GM20431 (cell line): ENCODE measurements around the gene TMEM43.

Source experiments
- in situ Hi-C: fragments of 300-500 bp; cut with MseI, MboI; formaldehyde crosslinking; loops from one replicate; pipeline ENCODE4 v1.15.0; 2020; ENCODE audit warnings: low sequenced_read_pairs; ENCODE audit not compliant: unreplicated experiment

TMEM43 gene

DNA sequence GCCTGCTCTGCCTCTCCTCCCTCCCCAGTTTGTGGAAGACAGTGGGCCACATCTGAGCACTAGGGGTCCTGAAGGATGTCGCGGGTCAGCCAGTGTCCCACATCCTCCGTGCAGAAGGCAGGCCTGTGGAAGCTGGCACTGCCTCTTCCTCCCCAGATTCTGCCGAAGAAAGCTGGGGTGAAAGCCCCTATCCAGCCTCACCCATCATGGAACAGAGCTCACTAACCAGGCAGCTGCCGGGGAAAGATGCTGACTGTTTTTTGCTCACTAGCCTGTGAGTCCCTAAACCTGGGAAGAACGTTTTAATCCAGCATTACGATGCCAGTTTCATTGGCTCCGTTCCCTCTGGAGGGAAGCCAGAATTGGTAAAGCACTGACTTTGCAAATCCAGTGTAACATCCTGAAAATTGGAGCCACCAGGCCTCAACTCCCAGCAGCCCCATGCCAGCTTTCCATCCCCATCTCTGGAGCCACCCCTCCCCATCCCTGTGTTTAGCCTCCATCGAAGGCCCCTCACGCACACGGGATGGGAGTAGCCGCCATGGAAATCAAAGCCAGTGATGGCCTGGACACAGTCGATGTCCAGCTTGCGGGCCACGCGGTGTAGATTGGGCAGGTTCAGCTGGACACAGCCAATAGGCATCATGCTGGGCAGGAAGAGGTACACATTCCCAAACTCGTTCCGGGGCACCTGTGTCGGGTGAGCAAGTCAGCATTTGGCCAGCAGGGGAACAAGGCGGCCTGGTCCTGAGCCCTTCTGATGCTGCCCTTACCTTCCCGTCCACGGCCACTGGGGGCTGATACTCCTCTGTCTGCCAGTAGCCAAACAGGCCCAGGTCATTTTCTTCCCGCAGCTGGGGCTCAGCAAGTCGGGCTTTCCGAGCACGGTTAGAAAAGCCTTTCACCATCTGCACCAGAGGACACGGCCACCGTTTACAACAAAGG, 23.5 kb downstream of the TMEM43 start:
- in situ Hi-C loops: no loop called here

DNA sequence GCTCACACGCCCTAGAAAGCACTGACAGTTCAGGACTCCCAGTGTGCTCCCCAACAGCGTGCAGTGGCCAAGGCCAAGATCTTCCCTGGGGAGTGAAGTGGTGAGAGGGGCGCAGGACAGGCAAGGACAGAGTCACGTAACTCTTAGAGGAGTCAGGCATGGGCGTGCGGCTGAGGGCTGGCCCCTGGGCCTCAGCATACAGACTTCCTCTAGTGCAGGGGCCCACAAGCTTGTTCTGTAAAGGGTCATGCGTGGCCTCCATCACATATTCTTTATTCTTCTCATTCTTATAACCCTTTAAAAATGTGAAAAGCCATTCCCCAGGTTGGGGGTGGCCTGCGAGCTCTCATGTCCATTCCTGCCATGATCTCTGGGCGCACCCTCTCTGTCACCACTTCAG, 25.2 kb downstream of the TMEM43 start:
- in situ Hi-C loops: no loop called here

DNA sequence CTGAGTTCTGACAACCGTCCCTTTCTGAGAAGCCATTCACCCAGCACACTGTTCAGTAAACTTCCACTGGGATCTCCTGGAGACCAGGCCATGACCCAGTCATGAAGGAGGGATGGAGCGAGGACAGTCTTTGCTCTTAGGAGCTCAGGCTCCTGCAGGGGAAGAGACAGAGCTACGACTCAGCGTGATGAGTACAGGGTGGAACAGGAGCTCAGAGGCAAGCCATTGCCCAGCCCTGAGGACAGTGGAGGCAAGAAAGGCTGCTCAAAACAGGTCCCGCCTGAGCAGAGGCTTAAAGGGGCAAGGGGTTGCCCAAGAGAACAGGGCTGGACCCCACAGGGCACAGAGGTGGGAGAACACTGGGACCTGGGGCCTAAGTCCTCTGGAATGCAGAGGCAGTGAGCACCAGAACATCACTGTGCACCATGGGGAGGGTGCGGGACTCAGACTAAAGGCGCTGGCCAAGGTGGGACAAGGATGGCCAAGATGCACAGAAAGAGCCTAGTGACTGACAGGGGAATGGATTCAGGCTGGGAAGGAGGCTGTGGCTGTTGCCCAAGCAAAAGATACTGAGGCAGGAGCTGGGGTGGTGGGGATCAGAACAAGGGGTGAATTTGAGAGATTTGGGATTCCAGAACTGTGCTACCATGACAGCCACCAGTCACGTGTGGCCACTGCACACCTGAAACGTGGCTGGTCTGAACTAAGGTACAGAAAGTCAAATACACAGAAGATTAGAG, 25.8 kb downstream of the TMEM43 start:
- in situ Hi-C loops: no loop called here

DNA sequence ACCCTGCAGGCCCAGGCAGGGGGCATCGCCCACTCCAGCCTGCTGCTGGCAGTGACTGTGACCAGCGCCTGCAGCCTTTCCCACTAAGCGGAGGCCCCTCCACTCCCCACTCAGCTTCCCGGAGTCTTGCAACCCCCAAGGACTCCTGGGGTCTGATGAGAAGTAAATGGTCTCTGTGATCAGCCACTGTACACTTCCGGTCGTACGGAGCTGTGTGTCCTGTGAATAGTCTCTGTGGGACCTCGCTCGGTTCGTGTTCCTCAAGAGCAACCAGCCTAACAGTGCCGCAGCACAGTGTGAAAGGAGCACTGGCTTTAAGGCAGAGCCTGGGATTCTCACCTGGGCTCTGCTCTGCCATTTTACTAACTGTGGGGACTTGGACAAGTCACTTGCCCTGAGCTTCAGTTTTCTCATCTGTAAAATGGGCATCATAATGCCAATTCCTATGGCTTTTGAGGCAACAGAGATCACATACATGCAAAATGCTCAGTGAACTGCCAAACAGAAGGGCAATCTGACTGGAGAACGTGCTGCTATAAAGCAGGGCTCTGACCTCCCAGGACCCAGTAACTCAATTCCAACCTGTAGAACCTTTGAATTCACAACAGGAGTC, 26.7 kb downstream of the TMEM43 start:
- in situ Hi-C loops: no loop called here

DNA sequence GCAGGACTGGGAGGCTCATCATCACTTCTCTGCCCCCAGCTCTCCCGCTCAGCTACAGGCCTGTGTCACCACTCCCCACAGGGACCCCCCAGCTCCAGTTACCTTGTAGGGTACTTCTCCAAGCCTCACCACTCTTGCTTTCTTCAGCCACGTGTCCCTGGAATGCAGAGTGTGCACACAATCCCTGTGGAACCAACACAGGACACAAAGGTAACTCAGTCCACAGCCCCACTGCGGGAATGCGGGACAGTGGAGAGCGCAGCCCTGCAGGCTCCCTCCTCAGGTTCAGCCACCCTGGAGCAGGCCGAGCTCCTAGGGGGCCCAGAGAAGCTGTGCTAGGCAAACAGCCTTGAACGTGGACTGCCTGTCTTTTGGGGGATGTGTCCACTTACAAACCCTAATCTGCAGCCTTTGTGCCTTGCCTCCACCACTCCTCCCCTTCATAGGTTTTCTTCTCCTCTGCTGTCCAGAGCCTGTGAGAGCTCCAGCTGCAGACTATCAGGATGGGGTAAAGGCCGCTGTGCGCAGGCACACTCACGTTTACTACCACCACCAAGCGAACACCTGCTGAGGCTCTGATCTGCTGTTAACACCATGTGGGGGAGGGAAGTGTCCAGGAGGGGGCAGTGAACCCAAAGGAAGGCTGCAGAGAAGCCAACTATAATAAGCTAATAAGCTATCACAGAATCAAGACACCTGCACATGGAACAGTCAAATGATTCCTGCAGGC, 27.5 kb downstream of the TMEM43 start:
- in situ Hi-C loops: no loop called here

DNA sequence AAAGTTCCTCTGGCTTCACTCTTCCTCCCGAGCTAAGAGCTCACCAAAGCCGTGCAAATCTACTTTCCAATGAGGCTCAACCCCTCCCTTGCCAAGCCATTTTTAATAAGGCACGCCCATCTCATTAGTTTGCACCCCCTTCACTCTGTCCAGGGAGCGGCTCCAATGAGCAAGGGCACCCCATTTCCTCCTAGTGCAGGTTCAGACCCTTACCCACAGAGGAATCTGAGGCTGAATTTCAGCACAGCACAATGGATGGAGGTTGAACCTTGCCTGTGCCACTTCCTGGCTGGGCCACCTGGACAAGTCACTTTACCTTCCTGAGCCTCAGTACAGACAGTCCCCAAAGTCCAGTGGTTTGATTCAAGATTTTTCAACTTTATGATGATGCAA, 28.1 kb downstream of the TMEM43 start:
- in situ Hi-C loops: no loop called here

DNA sequence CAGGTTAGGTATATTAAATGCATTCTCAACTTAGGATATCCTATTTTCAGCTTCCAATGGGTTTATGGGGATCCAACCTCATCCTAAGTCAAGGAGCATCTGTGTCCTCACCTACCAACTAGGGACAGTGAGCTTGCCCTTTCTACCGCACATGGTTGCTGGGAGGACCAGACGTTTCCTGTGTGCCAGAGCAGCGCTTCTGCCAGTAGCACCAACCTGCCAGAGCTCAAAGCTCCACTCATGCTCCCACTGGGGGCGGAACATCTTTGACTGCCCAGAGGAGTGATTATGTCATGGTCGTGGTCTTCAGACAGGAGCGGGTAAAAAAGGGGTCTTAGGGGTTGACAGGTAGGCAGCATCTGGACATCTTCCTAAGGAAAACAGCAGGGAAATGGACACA, 28.8 kb downstream of the TMEM43 start:
- in situ Hi-C loops: no loop called here

DNA sequence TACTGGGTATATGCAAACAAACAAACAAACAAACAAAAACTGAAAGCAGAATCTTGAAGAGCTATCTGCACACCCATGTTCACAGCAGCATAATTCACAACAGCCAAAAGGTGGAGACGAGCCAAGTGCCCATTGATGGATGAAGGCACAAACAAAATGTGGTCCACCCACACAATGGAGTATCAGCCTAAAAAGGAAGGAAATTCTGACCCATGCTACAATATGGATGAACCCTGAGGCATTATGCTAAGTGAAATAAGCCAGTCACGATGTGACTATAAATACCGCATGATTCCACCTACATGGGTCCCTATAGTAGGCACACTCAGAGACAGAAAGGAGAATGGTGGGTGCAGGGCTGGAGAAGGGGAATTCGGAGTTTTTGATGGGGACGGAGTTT, 29.4 kb downstream of the TMEM43 start:
- in situ Hi-C loops: no loop called here

DNA sequence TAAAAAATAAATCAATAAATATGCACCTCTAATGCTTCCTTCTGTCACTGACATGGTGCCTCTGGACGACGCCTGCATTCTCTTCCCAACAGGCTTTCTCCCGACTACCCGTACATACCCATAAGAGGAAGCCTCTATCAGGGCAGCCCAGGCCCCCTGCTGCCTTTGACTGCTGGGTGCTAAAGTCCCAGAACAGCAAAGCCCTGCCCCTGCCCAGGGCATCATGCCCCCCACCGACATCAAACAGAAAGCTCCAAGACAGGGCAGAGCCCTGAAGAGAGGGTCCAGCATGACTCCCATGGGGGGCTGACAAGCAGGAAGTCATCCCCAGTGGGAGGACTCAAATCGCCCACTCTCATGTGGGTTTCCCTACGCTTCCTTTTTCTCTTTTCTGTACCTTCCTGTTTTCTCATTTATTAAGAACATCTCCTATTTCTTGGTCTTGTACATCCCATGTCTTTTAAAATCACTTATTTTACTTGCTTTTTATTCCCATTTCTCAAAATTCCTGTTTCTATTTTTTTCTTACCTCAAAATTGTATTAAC, 30.1 kb downstream of the TMEM43 start:
- in situ Hi-C loops: no loop called here

DNA sequence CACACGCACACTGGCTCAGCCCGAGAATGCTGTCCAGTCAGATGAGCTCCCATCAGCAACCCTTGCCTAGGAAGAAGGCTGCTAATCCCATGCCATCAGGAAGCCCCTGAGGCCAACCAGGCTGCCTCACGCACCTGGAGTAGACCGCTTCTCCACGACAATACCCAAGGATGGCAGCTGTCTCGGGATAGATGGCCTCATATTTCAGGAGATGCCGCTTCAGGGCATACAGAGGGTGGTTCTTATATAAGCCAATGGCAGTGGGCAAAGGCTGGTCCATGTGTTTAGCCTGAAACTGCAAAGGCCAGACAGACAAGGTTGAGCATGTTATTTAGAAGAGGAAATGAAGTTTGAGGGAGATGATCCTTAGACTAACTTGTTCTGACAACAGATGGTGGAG, 31.3 kb downstream of the TMEM43 start:
- in situ Hi-C loops: no loop called here

DNA sequence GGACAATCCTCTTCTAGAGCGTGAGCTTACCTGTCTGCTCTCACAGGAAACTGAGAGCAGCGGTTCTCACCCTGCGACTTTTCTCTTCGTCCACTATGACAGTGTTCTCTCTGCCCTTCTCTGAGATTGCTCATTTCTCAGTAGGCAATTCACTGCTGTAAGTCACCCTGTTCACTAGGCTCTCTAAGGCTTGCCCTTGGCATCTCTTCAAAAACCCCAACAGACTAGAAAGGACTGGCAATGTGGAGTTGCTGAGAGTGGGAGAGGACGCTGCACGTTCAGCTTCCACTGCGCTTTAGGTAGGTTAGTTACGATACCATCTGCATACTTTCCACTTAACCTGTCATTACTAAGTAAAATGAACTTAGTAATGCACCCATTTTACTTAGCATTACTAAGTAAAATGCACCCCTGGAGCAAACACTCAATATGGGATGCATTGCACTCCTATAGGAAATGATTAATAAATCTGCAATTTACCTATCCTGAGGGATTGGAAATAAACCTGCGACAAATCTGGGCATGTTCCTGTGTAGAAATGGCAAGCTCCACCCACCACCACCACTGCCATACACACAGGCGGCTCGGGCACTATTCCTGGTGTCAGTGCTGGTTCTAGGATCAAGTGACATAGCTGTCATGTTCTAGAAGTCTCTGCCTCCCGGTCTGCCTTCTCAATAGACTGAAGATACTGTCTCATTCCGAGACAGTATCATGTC, 32.1 kb downstream of the TMEM43 start:
- in situ Hi-C loops: no loop called here

DNA sequence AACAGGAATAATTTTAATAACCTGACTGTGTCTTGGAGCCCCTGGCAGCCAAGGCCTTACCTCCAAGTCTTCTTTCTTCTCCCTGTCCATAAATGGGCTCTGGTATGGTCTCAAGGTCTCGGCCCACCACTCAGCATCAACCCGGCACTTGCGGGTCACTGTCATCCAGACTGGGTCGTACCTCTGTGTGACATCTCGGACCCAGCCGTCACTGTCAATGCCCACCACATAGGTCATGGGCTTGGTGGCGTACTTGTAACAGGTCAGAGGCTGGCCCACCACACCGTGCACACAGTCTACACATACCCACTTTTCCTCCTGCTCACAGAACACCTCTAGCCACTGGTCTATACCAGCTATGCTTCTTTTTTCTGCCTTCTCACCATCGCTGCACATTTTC, 33.1 kb downstream of the TMEM43 start:
- in situ Hi-C loops: no loop called here

DNA sequence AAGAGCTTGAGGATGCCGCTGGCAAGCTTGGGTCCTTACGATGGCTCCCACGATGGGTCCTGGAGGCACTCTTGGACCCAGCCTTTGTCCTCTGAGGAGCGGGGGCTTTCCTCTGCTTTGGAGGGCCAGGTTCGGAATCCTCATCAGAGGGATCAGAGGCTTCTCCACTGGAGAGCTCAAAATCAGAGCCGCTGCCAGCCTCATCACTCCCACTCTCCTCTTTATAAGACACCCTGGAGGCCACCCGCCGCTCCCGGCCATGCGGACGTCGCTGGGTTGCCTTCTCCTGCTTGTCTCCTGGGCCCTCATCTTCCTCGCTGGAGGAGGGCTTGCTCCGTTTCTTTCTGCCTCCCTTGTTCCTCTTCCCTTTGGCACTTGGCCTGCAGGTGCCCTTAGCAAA, 33.5 kb downstream of the TMEM43 start:
- in situ Hi-C loops: no loop called here

DNA sequence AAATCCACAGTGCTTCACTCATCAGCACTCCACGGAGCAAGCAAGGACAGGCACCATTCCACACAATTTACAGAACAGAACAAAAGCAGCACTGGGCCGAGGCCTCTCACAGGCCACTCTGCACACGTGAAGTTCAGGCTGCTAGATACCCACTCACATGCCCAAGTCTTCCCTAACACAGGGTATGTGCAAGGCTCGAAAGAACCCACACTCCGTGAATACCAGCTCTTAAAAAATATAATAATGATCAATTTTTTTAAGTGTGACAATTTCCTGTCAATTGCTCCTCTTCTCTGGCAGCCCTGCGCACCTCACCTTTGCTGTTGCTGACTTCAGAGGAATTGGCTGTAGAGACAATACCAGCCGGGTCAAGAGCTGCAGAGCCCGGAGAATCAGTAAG, 34.6 kb downstream of the TMEM43 start:
- in situ Hi-C loops: no loop called here

DNA sequence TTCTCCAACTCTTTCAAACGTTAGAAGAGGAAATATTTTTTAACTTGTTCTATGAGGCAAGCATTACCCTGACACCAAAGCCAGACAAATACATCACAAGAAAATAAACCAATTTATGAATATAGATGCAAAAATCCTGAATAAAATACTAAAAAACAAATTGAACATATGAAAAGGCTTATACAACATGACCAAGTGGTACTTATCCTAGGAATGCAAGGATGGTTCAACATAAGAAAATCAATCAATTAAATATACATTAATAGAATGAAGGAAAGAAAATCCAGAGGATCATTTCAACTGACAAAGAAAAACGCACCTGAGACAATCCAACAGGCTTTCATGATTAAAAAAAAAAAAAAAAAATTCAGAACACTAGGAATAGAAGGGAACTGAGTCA, 36.4 kb downstream of the TMEM43 start:
- in situ Hi-C loops: no loop called here

DNA sequence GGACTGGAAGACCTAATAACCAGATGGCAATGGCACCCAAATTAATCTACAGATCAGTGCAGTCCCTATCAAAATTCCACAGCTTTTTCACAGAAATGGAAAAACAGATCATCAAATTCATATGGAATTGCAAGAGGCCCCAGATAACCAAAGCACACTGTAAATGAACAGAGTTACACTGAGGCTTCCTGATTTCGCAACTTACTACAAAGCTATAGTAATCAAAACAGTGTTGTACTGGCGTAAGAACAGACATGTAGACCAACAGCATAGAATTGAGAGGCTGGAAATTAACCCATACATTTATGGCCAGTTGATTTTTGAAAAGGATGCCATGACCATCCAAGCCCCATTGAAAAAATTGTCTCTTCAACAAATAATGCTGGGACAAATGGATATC, 37.3 kb downstream of the TMEM43 start:
- in situ Hi-C loops: no loop called here

DNA sequence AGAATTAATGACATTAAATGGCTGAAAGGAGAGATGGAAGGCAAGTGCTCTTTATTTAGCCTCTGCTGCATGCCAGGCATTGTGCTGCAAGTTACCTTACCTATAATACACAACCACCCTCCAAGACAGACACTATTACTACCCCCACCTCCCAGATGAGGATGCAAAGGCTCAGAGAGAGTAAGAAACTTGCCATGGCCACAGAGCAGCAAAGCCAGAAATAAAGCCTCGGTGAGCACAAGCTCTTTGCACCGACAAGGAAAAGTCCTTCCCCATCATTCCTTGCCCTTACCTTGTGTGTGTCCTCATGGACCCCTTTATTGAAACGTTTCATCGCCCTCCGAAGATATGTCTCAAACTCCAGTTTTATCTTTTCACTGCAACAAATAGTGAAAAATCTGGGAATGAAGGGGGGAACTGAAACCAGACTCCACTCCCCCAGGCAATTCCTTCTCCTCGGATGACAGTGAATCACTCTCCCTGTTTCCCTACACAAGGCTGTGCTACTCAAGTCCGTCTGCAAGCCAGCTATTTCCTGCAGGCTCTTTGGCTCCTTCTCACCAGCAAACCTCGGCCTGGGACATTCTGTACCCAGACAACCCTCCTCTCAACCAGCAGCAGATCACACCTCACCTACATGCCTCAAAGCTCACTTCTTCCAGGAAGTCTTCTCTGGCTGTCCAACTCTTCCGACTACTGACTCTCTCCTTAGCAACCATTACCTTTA, 42.2 kb downstream of the TMEM43 start:
- in situ Hi-C loops: no loop called here

DNA sequence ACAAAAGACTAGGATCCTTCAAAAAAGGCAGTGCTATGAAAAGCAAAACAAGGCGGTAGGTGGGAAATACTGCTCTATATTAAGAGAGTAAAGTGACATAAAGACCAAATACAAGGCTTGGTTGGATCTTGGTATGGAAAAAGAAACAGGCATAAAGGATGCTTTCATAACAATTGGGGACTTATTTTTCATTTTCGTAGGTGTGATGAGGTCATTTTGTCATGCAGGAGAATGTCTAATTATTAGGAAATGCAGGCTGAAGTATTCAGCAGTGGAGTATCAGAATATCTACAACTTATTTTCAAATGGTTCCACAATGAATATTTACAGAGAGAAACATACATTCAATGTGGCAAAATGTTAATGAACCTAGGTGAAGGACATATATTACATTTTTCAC, 44.6 kb downstream of the TMEM43 start:
- in situ Hi-C loops: no loop called here

DNA sequence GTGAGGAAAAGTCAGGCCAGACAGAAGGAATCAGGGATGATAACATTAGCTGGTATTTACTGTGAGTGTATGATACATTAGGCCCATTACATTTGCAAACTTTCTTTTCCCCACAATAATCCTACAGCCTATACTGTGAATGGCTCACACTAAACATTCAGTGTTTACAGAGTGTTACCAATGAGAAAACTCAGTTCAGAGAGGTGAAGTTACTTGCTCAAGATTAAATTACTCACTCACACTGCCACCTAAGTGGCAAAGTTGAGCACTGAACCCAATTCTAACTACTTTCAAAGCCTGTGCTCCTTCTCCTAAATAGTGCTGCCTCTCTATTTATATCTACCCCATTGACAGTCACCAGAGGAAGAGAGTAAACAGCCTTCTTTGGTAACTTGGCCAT, 45.0 kb downstream of the TMEM43 start:
- in situ Hi-C loops: no loop called here
